RWPE1 (cell line): Measurements from ENCODE around the gene ADAMTS10.
"Not testable (repeated sequence)": the region's sequence is repeated elsewhere in the genome, so short reads cannot be mapped to it uniquely, and the experiment has no call there.

Source experiments
- CTCF ChIA-PET: fragments of 350-600 bp; sonication (Branson Sonifier 250); formaldehyde crosslinking; extraction: SDS; loops from one replicate; lab custom pipeline; 2021; lab: Yijun Ruan, JAX
- POLR2A ChIA-PET: fragments of 400-600 bp; formaldehyde crosslinking; extraction: SDS; loops from one replicate; lab custom pipeline; 2020; ENCODE audit warnings: antibody characterized with exemption; ENCODE audit not compliant: low non-redundant PET; lab: Yijun Ruan, JAX
- DNase-seq: peaks from one replicate; pipeline ENCODE4 v3.0.0; 2012; ENCODE audit warnings: low spot score
- H3K27ac ChIP-seq: fragments of 450-650 bp; 2 replicates; pipeline ENCODE4 v1.5.1; 2017
- TF ChIP-seq, protein P1 (sequence below): fragments of 450-650 bp; conservative IDR thresholded peaks from 2 replicates; pipeline ENCODE4 v1.5.1; 2017; ENCODE audit warnings: low read depth, mild to moderate bottlenecking

ADAMTS10 gene

DNA sequence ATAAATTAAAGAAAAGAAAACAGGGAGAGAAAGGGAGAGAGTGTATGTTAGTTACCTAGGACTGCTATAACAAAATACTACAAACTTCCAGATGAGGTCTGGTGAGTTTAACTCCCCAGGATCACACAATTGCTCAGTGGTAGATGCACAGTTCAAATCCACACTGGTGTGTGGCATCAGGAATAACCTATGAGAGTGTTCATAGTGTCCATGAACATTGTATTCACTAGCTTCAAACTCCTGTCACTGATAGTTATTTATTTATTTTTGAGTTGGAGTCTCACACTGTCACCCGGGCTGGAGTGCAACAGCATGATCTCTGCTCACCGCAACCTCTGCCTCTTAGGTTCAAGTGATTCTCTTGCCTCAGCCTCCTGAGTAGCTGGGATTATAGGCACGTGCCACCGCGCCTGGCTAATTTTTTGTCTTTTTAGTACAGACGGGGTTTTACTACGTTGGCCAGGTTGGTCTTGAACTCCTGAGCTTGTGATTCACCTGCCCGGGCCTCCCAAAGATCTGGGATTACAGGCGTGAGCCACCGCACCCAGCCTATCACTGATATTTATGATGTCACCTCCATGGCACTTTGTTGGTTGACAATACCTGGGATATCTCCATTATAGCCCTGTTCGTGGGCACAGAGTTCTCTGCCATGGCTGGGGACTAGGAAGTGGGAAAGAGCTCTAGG lies 19.6 kb upstream of the ADAMTS10 start, which contains the start of gene NFILZ:
TSS of gene NFILZ (plus strand) at position 638 of the 688 bp plus-strand sequence. CDS start 46,133 bp downstream, outside the sequence.
- ChIA-PET CTCF (interaction anchor here (0.6 kb wide), 1 partner anchor 48 kb away, joined by 4 read pairs; no protein-coding TSS in a partner anchor), POLR2A (no interaction called here)
- DNase-seq, result no peak
- H3K27ac ChIP-seq, result no peak within 1 kb of the TSS
- TF ChIP-seq, protein P1, sequence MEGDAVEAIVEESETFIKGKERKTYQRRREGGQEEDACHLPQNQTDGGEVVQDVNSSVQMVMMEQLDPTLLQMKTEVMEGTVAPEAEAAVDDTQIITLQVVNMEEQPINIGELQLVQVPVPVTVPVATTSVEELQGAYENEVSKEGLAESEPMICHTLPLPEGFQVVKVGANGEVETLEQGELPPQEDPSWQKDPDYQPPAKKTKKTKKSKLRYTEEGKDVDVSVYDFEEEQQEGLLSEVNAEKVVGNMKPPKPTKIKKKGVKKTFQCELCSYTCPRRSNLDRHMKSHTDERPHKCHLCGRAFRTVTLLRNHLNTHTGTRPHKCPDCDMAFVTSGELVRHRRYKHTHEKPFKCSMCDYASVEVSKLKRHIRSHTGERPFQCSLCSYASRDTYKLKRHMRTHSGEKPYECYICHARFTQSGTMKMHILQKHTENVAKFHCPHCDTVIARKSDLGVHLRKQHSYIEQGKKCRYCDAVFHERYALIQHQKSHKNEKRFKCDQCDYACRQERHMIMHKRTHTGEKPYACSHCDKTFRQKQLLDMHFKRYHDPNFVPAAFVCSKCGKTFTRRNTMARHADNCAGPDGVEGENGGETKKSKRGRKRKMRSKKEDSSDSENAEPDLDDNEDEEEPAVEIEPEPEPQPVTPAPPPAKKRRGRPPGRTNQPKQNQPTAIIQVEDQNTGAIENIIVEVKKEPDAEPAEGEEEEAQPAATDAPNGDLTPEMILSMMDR, result no peak

- POLR2A ChIA-PET, result no interaction called here
These were observed 18.7 kb upstream of the ADAMTS10 start for GRCh38 chr19:8629184-8629583.

DNA sequence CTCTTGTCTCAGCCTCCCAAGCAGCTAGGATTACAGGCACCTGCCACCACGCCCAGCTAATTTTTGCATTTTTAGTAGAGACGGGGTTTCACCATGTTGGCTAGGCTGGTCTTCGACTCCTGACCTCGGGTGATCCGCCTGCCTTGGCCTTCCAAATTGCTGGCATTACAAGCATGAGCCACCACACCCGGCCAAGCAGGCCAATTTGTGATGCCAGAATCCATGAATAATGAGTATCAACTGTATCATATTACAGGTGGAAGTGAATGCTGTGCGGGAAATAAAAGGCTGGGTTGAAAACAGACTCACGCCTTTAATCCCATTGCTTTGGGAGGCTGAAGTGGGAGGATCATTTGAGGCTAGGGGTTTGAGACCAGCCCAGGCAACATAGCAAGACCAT lies 16.3 kb upstream of the ADAMTS10 start:
- DNase-seq, result no peak
- no peak overlapping the region for H3K27ac ChIP-seq
- ChIA-PET POLR2A (no interaction called here), CTCF (no interaction called here)
- TF ChIP-seq, protein P1, result no peak

More at GRCh38 chr19:8629184-8629583, 18.7 kb upstream of the ADAMTS10 start:
- DNase-seq, result no peak
- TF ChIP-seq, protein P1, result no peak
- H3K27ac ChIP-seq, result no peak overlapping the region
- CTCF ChIA-PET, result no interaction called here

DNA sequence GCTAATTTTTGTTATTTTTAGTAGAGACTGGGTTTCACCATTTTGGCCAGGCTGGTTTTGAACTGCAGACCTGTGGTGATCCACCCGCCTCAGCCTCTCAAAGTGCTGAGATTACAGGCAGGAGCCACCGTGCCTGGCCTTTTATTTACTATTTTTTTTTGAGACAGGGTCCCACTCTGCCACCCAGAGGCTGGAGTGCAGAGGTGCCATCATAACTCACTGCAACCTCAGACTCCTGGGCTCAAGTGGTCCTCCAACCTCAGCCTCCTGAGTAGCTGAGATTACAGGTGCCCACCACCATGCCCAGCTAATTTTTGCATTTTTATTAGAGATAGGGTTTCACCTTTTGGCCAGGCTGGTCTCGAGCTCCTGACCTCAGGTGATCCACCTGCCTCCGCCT lies 12.4 kb upstream of the ADAMTS10 start:
- DNase-seq, H3K27ac ChIP-seq, CTCF ChIA-PET, POLR2A ChIA-PET: not testable (repeated sequence)

DNA sequence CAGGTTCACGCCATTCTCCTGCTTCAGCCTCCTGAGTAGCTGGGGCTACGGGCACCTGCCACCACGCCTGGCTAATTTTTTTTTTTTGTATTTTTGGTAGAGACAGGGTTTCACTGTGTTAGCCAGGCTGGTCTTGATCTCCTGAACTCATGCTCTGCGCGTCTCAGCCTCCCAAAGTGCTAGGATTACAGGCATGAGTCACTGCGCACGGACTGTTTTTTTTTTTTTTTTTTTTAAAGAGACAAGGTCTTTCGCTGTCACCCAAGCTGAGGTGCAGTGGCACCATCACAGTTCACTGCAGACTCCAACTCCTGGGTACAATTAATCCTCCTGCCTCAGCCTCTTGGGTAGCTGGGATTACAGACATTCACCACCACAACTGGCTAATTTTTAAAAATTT lies 8.2 kb upstream of the ADAMTS10 start:
- ChIA-PET POLR2A (no interaction called here), CTCF (interaction anchor here (0.6 kb wide), 1 partner anchor 35 kb away, joined by 7 read pairs; no protein-coding TSS in a partner anchor)
- DNase-seq, result no peak
- no peak overlapping the region for H3K27ac ChIP-seq
- TF ChIP-seq, protein P1, result no peak

- DNase-seq, result no peak
- CTCF ChIA-PET, result no interaction called here
- no peak overlapping the region for H3K27ac ChIP-seq
- TF ChIP-seq, protein P1, result no peak
- POLR2A ChIA-PET, result no interaction called here
These were observed 7.5 kb upstream of the ADAMTS10 start for GRCh38 chr19:8617984-8618383.

GRCh38 chr19:8617325-8617724 lies 6.8 kb upstream of the ADAMTS10 start:
- CTCF ChIA-PET, result interaction anchor here (0.7 kb wide), 1 partner anchor 76 kb away, joined by 3 read pairs; no protein-coding TSS in a partner anchor
- POLR2A ChIA-PET, result interaction anchor here (0.6 kb wide), 1 partner anchor 1796 kb away, joined by 4 read pairs; no protein-coding TSS in a partner anchor
- not testable (repeated sequence) for H3K27ac ChIP-seq, DNase-seq
